ENCODE measurements around the gene ETNK2. TPM values are rescaled to one million over a fixed set of nuclear protein-coding genes. Genes with fewer than 3 reads are reported as not detected.

Gene ETNK2
- total RNA-seq, 2 experiments from 2014 or later: 1.9 TPM; not detected in 1

DNA sequence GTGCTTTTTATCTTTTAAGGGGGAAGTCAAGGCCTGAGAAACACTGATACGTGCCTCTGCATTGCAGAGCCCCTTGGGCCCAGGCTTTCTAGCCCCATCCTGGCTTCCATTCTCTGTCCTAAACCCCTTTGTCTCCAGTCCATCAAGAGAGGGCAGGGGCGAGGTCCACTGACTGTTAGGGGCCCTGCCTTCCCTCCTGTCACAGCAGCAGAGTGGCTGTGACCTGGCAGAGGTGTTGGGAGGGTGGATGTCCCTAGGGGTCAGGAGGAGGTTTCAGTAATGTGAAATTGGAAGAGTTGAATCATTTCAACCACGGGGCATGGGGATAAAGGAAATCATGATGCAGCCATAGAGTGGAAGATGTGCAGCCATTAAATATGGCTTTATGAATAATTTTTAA is 54.9 kb downstream of the ETNK2 start:
- H3K27ac ChIP-seq (ENCODE audit: low read depth, low read length, poor library complexity, severe bottlenecking): no peak overlapping the region
- no peak overlapping the region for H3K4me2 ChIP-seq (ENCODE audit: low read length)
- H4K20me1 ChIP-seq (ENCODE audit: insufficient read depth, low read length): no peaks in the 10 kb centered on the region
- no peaks in the 10 kb centered on the region for H3K9me2 ChIP-seq (ENCODE audit: insufficient read depth, low read length)
- DNase-seq (ENCODE audit: low spot score): no peak
- no peaks in the 10 kb centered on the region for H3K4me1 ChIP-seq (ENCODE audit: insufficient read depth, low read length, poor library complexity, severe bottlenecking)
- no peaks in the 10 kb centered on the region for H3K79me2 ChIP-seq (ENCODE audit: insufficient read depth, low read depth, low read length)
- no peaks in the 10 kb centered on the region for H3K9me3 ChIP-seq (ENCODE audit: low read length)
- intact Hi-C loops (cut with micrococcal nuclease; ENCODE audit: unreplicated experiment): no loop called here
- BruUV-seq (replicated peaks): no TSS peak
- no peak for TF ChIP-seq EZH2phosphoT487 (IDR thresholded peaks at IDR 0.05; ENCODE audit: borderline replicate concordance, low read depth, low read length)
- TF ChIP-seq, protein P1, sequence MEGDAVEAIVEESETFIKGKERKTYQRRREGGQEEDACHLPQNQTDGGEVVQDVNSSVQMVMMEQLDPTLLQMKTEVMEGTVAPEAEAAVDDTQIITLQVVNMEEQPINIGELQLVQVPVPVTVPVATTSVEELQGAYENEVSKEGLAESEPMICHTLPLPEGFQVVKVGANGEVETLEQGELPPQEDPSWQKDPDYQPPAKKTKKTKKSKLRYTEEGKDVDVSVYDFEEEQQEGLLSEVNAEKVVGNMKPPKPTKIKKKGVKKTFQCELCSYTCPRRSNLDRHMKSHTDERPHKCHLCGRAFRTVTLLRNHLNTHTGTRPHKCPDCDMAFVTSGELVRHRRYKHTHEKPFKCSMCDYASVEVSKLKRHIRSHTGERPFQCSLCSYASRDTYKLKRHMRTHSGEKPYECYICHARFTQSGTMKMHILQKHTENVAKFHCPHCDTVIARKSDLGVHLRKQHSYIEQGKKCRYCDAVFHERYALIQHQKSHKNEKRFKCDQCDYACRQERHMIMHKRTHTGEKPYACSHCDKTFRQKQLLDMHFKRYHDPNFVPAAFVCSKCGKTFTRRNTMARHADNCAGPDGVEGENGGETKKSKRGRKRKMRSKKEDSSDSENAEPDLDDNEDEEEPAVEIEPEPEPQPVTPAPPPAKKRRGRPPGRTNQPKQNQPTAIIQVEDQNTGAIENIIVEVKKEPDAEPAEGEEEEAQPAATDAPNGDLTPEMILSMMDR (conservative IDR thresholded peaks at IDR 0.05; ENCODE audit: low read length): no peak
- H3K36me3 ChIP-seq (ENCODE audit: insufficient read depth, low read length): no peaks in the 10 kb centered on the region
- ChIA-PET POLR2A (no interaction called here), CTCF (ENCODE audit: unreplicated experiment) (no interaction called here)
- no peak overlapping the region for H3K4me3 ChIP-seq (ENCODE audit: low read depth, low read length, poor library complexity, severe bottlenecking)
- no peak overlapping the region for H2AFZ ChIP-seq (ENCODE audit: low read length)

DNA sequence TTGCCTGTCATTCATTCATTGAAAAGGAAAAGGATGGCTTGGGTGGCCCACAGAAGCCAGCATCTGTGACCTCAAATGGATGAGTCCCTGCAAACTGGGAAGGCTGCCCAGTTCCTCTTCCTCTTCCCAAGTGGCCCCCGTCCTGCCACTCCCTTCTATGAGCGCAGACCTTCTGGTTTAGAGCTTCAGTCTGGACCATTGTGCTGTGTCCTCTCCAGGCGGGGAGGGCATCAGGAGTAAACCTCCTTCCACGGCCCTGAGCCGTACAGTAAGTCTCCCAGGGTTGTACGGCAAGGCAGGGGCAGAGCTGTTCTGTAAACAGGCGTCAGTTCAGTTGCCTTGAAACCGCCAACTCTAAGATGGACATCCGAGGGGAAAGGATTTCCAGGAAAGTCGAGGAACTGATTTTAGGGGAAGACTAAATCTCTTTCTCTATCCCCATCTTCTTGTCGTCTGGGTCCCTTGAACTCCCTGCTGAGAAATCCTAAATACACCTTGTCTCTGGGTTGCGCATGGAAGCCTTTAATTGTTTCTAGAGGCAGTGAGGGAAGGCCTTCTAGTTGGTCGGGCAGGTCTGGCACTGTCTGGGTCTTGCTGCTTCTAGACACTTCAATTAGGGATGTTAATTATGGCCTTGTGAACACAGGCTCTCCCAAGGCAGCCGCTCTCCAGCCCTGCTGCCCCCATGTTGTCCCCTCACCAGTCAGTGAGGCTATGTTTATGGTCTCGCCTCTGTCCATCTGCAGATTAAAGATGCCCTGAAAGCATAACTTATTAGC is 56.8 kb downstream of the ETNK2 start:
- POLR2A ChIA-PET: no interaction called here
- no peaks in the 10 kb centered on the region for H3K4me1 ChIP-seq (ENCODE audit: insufficient read depth, low read length, poor library complexity, severe bottlenecking)
- intact Hi-C loops (cut with micrococcal nuclease; ENCODE audit: unreplicated experiment): no loop called here
- H3K27ac ChIP-seq (ENCODE audit: low read depth, low read length, poor library complexity, severe bottlenecking): no peak overlapping the region
- no TSS peak for BruUV-seq (replicated peaks)
- H2AFZ ChIP-seq (ENCODE audit: low read length): no peak overlapping the region
- H3K4me3 ChIP-seq (ENCODE audit: low read depth, low read length, poor library complexity, severe bottlenecking): no peak overlapping the region
- no peaks in the 10 kb centered on the region for H3K9me2 ChIP-seq (ENCODE audit: insufficient read depth, low read length)
- no peak overlapping the region for H3K4me2 ChIP-seq (ENCODE audit: low read length)
- no peak for DNase-seq (ENCODE audit: low spot score)
- H3K36me3 ChIP-seq (ENCODE audit: insufficient read depth, low read length): no peaks in the 10 kb centered on the region
- no peaks in the 10 kb centered on the region for H3K79me2 ChIP-seq (ENCODE audit: insufficient read depth, low read depth, low read length)
- H3K9me3 ChIP-seq (ENCODE audit: low read length): no peaks in the 10 kb centered on the region
- CTCF ChIA-PET (ENCODE audit: unreplicated experiment): no interaction called here
- no peak for TF ChIP-seq EZH2phosphoT487 (IDR thresholded peaks at IDR 0.05; ENCODE audit: borderline replicate concordance, low read depth, low read length)
- TF ChIP-seq, protein P1 (conservative IDR thresholded peaks at IDR 0.05; ENCODE audit: low read length): no peak
- no peaks in the 10 kb centered on the region for H4K20me1 ChIP-seq (ENCODE audit: insufficient read depth, low read length)

DNA sequence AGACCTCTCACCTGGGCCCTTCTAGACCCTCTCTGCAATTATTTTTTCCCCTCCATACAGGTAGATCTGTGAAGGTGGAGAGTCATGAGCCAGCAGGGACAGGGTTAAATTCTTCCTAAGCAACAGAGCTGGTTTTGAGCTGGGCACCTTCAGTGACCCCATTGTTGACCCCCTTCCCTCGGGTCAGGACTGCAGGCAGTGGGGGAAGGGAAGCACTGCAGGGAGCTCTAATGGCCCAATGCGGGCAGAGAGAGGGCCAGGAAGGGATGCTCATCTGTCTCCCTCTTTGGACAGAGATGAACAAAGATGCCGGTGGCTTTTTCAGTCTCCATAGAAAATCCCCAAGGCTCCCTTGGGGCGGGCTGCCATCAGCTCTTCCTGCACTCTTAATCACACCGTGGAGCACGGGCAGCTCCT is 57.5 kb downstream of the ETNK2 start:
- no TSS peak for BruUV-seq (replicated peaks)
- no peaks in the 10 kb centered on the region for H3K4me1 ChIP-seq (ENCODE audit: insufficient read depth, low read length, poor library complexity, severe bottlenecking)
- no peaks in the 10 kb centered on the region for H3K9me3 ChIP-seq (ENCODE audit: low read length)
- TF ChIP-seq, protein P1 (conservative IDR thresholded peaks at IDR 0.05; ENCODE audit: low read length): no peak
- TF ChIP-seq EZH2phosphoT487 (IDR thresholded peaks at IDR 0.05; ENCODE audit: borderline replicate concordance, low read depth, low read length): no peak
- H3K4me3 ChIP-seq (ENCODE audit: low read depth, low read length, poor library complexity, severe bottlenecking): no peak overlapping the region
- ChIA-PET POLR2A (no interaction called here), CTCF (ENCODE audit: unreplicated experiment) (no interaction called here)
- H3K9me2 ChIP-seq (ENCODE audit: insufficient read depth, low read length): no peaks in the 10 kb centered on the region
- no peak overlapping the region for H3K27ac ChIP-seq (ENCODE audit: low read depth, low read length, poor library complexity, severe bottlenecking)
- H2AFZ ChIP-seq (ENCODE audit: low read length): no peak overlapping the region
- no peaks in the 10 kb centered on the region for H3K36me3 ChIP-seq (ENCODE audit: insufficient read depth, low read length)
- no peaks in the 10 kb centered on the region for H3K79me2 ChIP-seq (ENCODE audit: insufficient read depth, low read depth, low read length)
- no peak overlapping the region for H3K4me2 ChIP-seq (ENCODE audit: low read length)
- DNase-seq (ENCODE audit: low spot score): no peak
- no peaks in the 10 kb centered on the region for H4K20me1 ChIP-seq (ENCODE audit: insufficient read depth, low read length)
- intact Hi-C loops (cut with micrococcal nuclease; ENCODE audit: unreplicated experiment): no loop called here

Data from OCI-LY7 (cell line).